Retina (tissue), 1 donor: ENCODE measurements around the gene JMJD8.
"Not testable (repeated sequence)": the region's sequence is repeated elsewhere in the genome, so short reads cannot be mapped to it uniquely, and the experiment has no call there.

Experiments used
- DNase-seq: peaks from one replicate; pipeline ENCODE4 v3.0.0-alpha.2; 2016

The JMJD8 gene

GRCh38 chr16:708019-708418 is 23.9 kb upstream of the JMJD8 start:
- DNase-seq = no peak

- DNase-seq = no peak
Measured at GRCh38 chr16:707062-707538, 23.0 kb upstream of the JMJD8 start.

- DNase-seq = peak; percentile 80
Measured at GRCh38 chr16:706189-707061, 22.3 kb upstream of the JMJD8 start.

- no peak for DNase-seq
Measured at GRCh38 chr16:705431-706188, 21.5 kb upstream of the JMJD8 start, which contains the start of gene FBXL16. Gene FBXL16, minus strand, starts transcription at chr16:705801. Its CDS starts 8,396 bp downstream, at chr16:697405.

GRCh38 chr16:704552-705380 is 20.6 kb upstream of the JMJD8 start:
- DNase-seq = peak; percentile 46

GRCh38 chr16:704047-704446 is 19.9 kb upstream of the JMJD8 start:
- no peak for DNase-seq

- DNase-seq = no peak
Measured at GRCh38 chr16:703406-703805, 19.3 kb upstream of the JMJD8 start.

GRCh38 chr16:702341-702740 is 18.2 kb upstream of the JMJD8 start:
- no peak for DNase-seq

GRCh38 chr16:700684-701584 is 16.8 kb upstream of the JMJD8 start:
- peak; percentile 39 for DNase-seq

DNA sequence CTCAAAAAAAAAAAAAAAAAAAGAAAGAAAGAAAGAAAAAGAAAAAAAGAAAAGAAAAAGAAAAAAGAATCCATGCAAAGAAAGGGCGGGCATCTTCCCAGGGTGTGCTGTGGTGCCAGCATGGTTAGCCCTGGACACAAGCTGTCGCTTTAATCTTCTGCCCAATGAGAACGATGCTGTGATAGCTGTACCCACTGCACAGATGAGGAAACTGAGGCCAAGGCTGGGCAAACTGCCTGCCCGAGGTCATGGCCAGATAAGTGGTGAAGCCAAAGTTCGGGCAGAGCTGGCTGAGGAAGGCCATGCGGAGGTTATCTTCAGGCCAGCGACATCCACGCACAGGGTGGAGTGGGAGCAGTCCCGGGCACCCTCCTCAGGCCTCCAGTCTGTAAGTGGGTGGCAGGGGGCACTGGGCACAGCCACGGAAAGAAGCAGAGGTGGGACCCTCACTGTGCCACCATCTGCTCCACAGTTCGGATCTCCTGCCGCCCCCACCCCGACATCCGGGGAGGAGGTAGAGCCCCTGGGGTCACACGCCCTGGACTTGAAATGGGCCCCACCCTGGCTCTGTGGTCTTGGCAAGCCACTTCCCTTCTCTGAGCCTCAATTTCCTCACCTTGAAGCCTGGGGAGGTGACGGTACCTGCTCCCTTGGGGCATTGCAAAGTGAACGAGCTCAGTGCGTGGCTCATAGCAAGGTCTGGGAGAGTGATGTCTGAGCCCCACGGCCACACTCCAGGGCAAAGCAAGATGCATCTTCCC is 15.0 kb upstream of the JMJD8 start:
- no peak for DNase-seq

DNA sequence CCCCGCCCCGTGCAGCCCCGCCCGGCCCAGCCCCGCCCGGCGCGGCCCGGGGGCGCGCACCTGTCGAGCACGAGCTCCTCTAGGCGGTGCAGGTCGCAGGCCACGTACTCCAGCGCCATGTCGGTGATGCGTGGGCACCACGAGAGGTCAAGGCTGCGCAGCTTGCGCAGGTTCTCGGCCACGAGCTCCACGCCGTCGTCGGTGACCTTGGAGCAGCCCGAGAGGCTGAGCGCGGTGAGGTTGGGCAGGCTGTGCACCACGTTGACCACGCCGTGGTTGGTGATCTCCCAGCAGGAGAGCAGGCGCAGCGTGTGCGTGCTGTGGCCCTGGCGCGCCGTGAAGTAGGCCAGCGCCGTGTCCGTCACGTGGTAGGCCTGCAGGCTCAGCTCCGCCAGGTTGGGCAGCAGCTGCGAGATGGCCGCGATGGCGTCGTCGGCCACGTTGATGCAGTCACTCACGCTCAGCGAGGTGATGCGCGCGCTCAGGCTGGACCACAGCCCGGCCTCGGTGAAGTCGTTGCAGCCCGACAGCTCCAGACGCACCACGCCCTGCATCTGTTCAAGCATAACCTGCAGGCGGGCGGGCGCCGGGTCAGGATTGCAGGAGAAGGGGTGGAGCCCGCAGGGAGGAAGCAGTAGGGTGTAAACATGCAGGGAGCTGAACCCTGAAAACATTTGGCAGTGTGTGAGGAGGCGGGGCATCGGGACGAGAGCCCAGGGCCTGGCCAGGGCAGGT is 11.4 kb upstream of the JMJD8 start:
- peak; percentile 79 for DNase-seq

DNA sequence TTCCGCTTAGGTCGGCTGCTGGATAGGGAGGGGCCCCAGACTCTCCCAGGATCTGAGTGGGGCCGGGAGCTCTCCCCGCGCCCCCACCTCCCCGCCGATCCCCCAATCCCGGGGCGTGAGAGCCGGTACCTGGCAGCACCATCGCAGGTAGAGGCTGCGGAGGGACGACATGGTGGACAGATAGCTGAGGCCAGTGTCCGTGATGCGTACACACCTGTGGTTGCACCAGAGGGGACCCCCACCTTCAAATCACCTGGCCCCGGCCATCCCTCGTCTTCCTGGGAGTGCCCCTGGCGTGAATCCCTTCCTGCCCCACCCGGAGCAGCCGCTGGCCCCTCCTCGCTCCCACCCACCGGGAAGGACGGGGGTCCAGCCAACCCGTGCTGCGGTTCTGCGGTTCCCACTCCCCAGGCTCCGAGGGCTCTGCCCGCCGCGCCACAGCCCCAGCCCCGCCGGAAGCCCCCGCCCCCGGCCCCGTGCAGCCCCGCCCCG is 10.8 kb upstream of the JMJD8 start:
- no peak for DNase-seq

GRCh38 chr16:694187-694862 is 10.2 kb upstream of the JMJD8 start:
- DNase-seq = no peak

DNA sequence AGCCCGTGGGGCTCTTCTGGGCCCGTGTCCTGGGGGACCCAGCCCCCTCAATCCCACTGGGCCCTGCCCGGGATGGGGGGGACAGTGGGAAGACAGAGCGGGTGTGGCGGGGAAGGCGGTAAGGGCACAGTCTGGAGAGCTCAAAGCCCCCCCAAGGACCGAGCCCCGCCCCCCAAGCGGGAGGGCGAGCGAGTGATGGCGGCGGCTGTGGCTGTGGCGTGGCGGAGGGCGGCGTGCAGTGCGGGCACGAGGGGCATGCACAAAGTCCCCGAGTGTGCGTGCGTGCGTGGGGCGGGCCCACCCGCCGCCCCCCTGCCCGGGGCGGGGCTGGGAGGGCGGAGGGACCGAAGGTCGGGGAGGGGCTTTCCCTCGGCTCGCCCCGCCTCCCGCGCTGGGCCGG is 9.6 kb upstream of the JMJD8 start:
- DNase-seq = no peak

DNA sequence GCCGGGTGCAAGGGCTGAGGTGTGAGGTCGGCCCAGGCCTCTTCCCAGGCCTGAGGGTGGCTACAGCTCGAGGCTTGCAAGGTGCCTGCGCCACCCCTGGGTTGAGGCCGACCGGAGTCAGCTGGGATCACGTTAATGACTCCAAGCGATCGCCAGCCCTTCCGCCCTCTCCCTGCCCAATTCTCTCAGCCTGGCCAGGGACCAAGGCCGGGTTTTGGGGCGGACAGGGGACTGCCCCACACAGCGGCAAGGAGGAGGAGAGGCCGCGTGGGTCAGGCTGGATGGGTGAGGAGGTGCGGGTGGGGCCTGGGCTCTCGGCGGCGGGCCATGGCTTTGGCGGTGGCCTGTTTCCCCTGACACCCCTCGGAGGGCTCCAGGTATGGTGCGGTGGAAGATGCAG is 9.2 kb upstream of the JMJD8 start:
- no peak for DNase-seq

DNA sequence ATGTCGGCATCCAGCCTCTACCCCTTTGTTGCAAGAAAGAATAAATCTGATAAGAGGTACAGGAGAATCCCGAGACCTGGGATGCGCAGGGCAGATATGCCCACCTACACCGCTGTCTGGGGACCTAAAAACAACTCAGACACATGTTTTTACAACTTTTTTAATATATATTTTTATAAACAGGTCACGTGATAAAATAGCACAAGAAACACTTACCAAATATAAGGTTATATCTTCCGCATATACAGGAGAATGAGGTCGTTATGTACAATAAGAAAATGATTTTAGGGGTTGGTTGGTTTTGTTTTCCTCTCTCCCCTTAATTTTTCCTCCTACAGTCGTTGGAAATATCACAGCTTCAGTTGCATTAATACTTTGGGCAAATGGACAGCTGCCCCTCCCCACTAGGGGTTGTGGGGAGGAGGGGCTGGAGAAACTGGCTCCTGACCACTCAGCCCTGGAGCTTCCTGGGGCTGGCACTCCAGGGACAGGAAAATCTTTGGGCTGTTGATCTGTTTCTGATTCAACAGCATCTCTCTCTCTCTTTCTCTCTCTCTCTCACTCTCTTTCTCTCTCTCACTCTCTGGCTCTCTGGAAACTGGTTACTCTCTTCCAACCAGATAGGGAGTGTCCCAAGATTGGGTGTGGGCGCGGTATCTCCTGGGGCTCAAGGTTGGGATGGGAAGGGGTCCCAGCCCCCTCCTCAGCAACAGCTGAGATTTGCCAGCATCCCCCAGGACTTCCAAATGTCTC is 8.4 kb upstream of the JMJD8 start:
- no peak for DNase-seq

- DNase-seq = not testable (repeated sequence)
Measured at GRCh38 chr16:691242-691641, 7.1 kb upstream of the JMJD8 start.

GRCh38 chr16:689175-689897 is 5.2 kb upstream of the JMJD8 start:
- no peak for DNase-seq
